HepG2 (cell line): ENCODE measurements around the gene AREL1. TPM values are rescaled to one million over a fixed set of nuclear protein-coding genes. Genes with fewer than 3 reads are reported as not detected.

ENCODE experiments used
- ATAC-seq: fragments of 200-7000 bp; cut with Tn5 transposase; 3 replicates; pipeline ENCODE4 v1.9.1; 2020; ENCODE audit warnings: mild to moderate bottlenecking, moderate library complexity
- BruUV-seq: library from RNA; stranded (reverse); fragments of 400-500 nt; replicated peaks from 2 replicates; lab custom pipeline; 2021; lab: Mats Ljungman, UMichigan
- CTCF ChIA-PET: fragments of 300-600 bp; formaldehyde crosslinking; extraction: SDS; loops from one replicate; lab custom pipeline; 2021; ENCODE audit warnings: low total read pairs, inconsistent platforms, low intra/inter-chr PET ratio; lab: Yijun Ruan, JAX
- POLR2A ChIA-PET: fragments of 350-600 bp; sonication (Branson Sonifier 250); formaldehyde crosslinking; loops from one replicate; lab custom pipeline; 2020; ENCODE audit warnings: antibody characterized with exemption, inconsistent platforms; lab: Yijun Ruan, JAX
- DNase-seq: peaks from one replicate; pipeline ENCODE4 v3.0.0-alpha.2; 2015; ENCODE audit warnings: low spot score
- FAIRE-seq: peaks from 3 replicates; lab custom pipeline; 2011; peaks lifted over from hg19 to GRCh38; lab: Jason Lieb, UNC
- H2AFZ ChIP-seq: one replicate; pipeline ENCODE4 v1.6.1; 2011; ENCODE audit warnings: low read length, inconsistent platforms
- H3K27ac ChIP-seq: fragments of 300-600 bp; 3 replicates; pipeline ENCODE4 v1.8.0; 2011; ENCODE audit warnings: mixed run types, mild to moderate bottlenecking, mixed read lengths, low read length, inconsistent platforms; ENCODE audit not compliant: insufficient read depth; ENCODE audit errors: extremely low read length
- H3K27me3 ChIP-seq, 2 experiments: fragments of 200-600 bp in 1 of 2; 2 replicates in 1 of 2; 3 replicates in 1 of 2; pipeline versions ENCODE4 v1.6.0 to v1.8.0; 2011; ENCODE audit warnings: low read length in 2 of 2, mild to moderate bottlenecking in 2 of 2, moderate library complexity in 2 of 2, inconsistent platforms in 1 of 2; ENCODE audit not compliant: insufficient read depth in 2 of 2, control insufficient read depth in 1 of 2
- H3K36me3 ChIP-seq, 2 experiments: fragments of 200-600 bp in 1 of 2; replicated peaks in 1 of 2; 2 replicates in 1 of 2; 3 replicates in 1 of 2; pipeline versions ENCODE4 v1.5.1 to v1.8.0; 2011; ENCODE audit warnings: low read length in 2 of 2, inconsistent platforms in 1 of 2; ENCODE audit not compliant: insufficient read depth in 2 of 2, control insufficient read depth in 1 of 2
- H3K4me1 ChIP-seq: 2 replicates; pipeline ENCODE4 v1.5.1; 2012; ENCODE audit warnings: low read length, inconsistent platforms; ENCODE audit not compliant: insufficient read depth
- H3K4me2 ChIP-seq: 2 replicates; pipeline ENCODE4 v1.6.0; 2011; ENCODE audit warnings: low read depth, low read length, inconsistent platforms
- H3K4me3 ChIP-seq, 3 experiments: fragments of 200-600 bp in 1 of 3; sonication (generic), shearing (Covaris generic) in 1 of 3; replicated peaks in 1 of 3; 2 replicates each; pipeline ENCODE4 v1.5.1; 2011 to 2016; ENCODE audit warnings: low read length in 3 of 3, inconsistent platforms in 2 of 3, low read depth in 2 of 3, mild to moderate bottlenecking in 2 of 3, control low read depth in 1 of 3, mixed read lengths in 1 of 3; ENCODE audit not compliant: insufficient read depth in 1 of 3
- H3K79me2 ChIP-seq: one replicate; pipeline ENCODE4 v1.6.1; 2011; ENCODE audit warnings: low read length, inconsistent platforms; ENCODE audit not compliant: insufficient read depth
- H3K9ac ChIP-seq: 2 replicates; pipeline ENCODE4 v1.6.0; 2011; ENCODE audit warnings: mild to moderate bottlenecking, low read depth, low read length, inconsistent platforms; ENCODE audit not compliant: insufficient read depth
- H3K9me3 ChIP-seq: 2 replicates; pipeline ENCODE4 v1.5.1; 2012; ENCODE audit warnings: mild to moderate bottlenecking, low read length
- H4K20me1 ChIP-seq: 2 replicates; pipeline ENCODE4 v1.6.0; 2011; ENCODE audit warnings: inconsistent platforms, mild to moderate bottlenecking, low read length, moderate library complexity; ENCODE audit not compliant: insufficient read depth
- FOSL2 ChIP-seq: sonication (generic); formaldehyde crosslinking; IDR thresholded peaks from 2 replicates; pipeline ENCODE4 v1.4.0; 2020; ENCODE audit warnings: missing genetic modification reagents
- GATAD2A ChIP-seq: IDR thresholded peaks from 2 replicates; pipeline ENCODE4 v1.6.1; 2016
- GTF2F1 ChIP-seq: fragments of 150-350 bp; IDR thresholded peaks from 2 replicates; pipeline ENCODE4 v1.6.1; 2014; ENCODE audit warnings: low read length
- HOXA9 ChIP-seq: sonication (generic); formaldehyde crosslinking; IDR thresholded peaks from 2 replicates; pipeline ENCODE4 v1.8.1; 2022; ENCODE audit warnings: missing genetic modification reagents, mild to moderate bottlenecking, moderate library complexity, borderline replicate concordance
- JUND ChIP-seq: sonication (generic); formaldehyde crosslinking; IDR thresholded peaks from 2 replicates; pipeline ENCODE4 v1.8.0; 2022; ENCODE audit warnings: mild to moderate bottlenecking, missing genetic modification reagents
- MXI1 ChIP-seq: IDR thresholded peaks from 3 replicates; pipeline ENCODE4 v1.6.1; 2012; ENCODE audit warnings: low read depth, low read length, inconsistent platforms, borderline replicate concordance
- NCOA1 ChIP-seq: sonication (generic); formaldehyde crosslinking; IDR thresholded peaks from 2 replicates; pipeline ENCODE4 v1.9.0; 2021; ENCODE audit warnings: missing genetic modification reagents
- PCBP2 ChIP-seq: fragments of 200-400 bp; formaldehyde crosslinking; optimal IDR thresholded peaks from 2 replicates; pipeline ENCODE3; 2018; ENCODE audit warnings: low read length, low read depth; ENCODE audit not compliant: poor library complexity, severe bottlenecking
- SOX13 ChIP-seq, 3 experiments: fragments of 450-650 bp in 1 of 3; sonication (generic) in 1 of 3; formaldehyde crosslinking in 1 of 3; IDR thresholded peaks in 2 of 3; conservative IDR thresholded peaks in 1 of 3; 2 replicates each; pipeline versions ENCODE4 v1.5.0 to v1.6.1; 2016 to 2020; ENCODE audit warnings: antibody characterized with exemption in 1 of 3, mild to moderate bottlenecking in 1 of 3, missing compliant biosample characterization in 1 of 3, missing genetic modification reagents in 1 of 3, moderate library complexity in 1 of 3
- TAF1 ChIP-seq: sonication (generic); formaldehyde crosslinking; IDR thresholded peaks from 2 replicates; pipeline ENCODE4 v1.4.0; 2020; ENCODE audit warnings: missing genetic modification reagents
- ZMYM2 ChIP-seq: sonication (generic); formaldehyde crosslinking; IDR thresholded peaks from 2 replicates; pipeline ENCODE4 v1.8.0; 2022; ENCODE audit warnings: mild to moderate bottlenecking, missing genetic modification reagents
- ZNF264 ChIP-seq: sonication (generic); formaldehyde crosslinking; IDR thresholded peaks from 2 replicates; pipeline ENCODE4 v1.4.0; 2020; ENCODE audit warnings: missing genetic modification reagents
- ZNF790 ChIP-seq: sonication (generic); formaldehyde crosslinking; IDR thresholded peaks from 2 replicates; pipeline ENCODE4 v1.8.0; 2022; ENCODE audit warnings: missing genetic modification reagents, mild to moderate bottlenecking, borderline replicate concordance
- ZSCAN31 ChIP-seq: sonication (generic); formaldehyde crosslinking; IDR thresholded peaks from 2 replicates; pipeline ENCODE4 v1.5.0; 2020; ENCODE audit warnings: low read depth, mild to moderate bottlenecking, missing genetic modification reagents
- WGBS: methylation state at CpG from one replicate; pipeline ENCODE4 v1.1.6; 2017; ENCODE audit warnings: low lambda C conversion rate; 5-methylcytosine and 5-hydroxymethylcytosine counted together
- in situ Hi-C: cut with HindIII; loops from 2 replicates; pipeline ENCODE4 v1.10.0; 2017; ENCODE audit warnings: low pct_unique_long_range_greater_than_20kb; ENCODE audit not compliant: extremely low pct_ligation_motif_present
- intact Hi-C: fragments of 100-400 bp; cut with micrococcal nuclease; formaldehyde crosslinking; loops from one replicate; pipeline ENCODE4 v1.10.0; 2022; ENCODE audit not compliant: unreplicated experiment
- polyA plus RNA-seq, 8 experiments: library from polyadenylated mRNA; depleted of rRNA in 3 of 8; stranded (reverse) in 7 of 8; unstranded in 1 of 8; fragments of >200 nt; fragmentation: Illumina TruSeq in 4 of 8; extraction: Trizol in 4 of 8; gene quantifications; 2 replicates each; pipeline versions ENCODE4 v1.2.1 to v1.2.3, GENCODE V29; 2011 to 2016; ENCODE audit warnings: low read depth in 4 of 8, missing spikeins in 1 of 8, mixed read lengths in 1 of 8; ENCODE audit not compliant: insufficient read depth in 1 of 8
- total RNA-seq, 5 experiments: library from RNA; depleted of rRNA; stranded (reverse); fragments of >200 nt; fragmentation: Illumina TruSeq; extraction: Trizol; gene quantifications; 2 replicates each; pipeline ENCODE4 v1.2.3, GENCODE V29; 2016; ENCODE audit warnings: low read depth in 1 of 5
- TF ChIP-seq, protein P1 (sequence below): fragments of 450-650 bp; IDR thresholded peaks from 2 replicates; pipeline ENCODE4 v1.6.1; 2017
- TF ChIP-seq, protein P2 (sequence below): sonication (generic); formaldehyde crosslinking; IDR thresholded peaks from 2 replicates; pipeline ENCODE4 v1.8.1; 2023; ENCODE audit warnings: mild to moderate bottlenecking, missing genetic modification reagents
- TF ChIP-seq, protein P3 (sequence below): sonication (generic); formaldehyde crosslinking; conservative IDR thresholded peaks from 2 replicates; pipeline ENCODE4 v1.4.0; 2020; ENCODE audit warnings: mild to moderate bottlenecking, missing genetic modification reagents, moderate library complexity

AREL1 gene
- total and polyA plus RNA-seq, 2 of the 13 experiments (the other 11 are each of a cell fraction or from before 2014, with no cell fraction given), result 21.3 to 25.4 TPM

DNA sequence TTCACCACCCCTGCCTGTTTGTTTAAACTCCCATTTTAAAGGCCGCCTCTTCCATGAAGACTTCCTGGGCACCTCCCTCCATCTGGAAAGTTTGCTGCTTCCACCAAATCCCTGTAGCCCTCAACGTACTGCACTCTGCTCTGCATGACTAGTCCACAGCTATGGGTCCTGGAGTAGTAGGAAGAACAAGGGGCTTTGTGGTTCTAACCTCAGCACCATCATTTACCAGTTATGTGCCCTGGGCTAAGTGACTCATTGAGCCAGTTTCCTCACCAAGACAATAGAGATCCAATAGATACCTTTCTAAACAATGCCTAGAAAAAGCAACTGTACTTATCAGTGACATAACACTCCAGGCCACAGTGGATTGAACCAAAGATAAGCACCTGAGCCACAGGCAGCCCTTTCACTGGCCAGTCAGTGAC, 92.4 kb downstream of the AREL1 start (continued):
- TF ChIP-seq, protein P1, sequence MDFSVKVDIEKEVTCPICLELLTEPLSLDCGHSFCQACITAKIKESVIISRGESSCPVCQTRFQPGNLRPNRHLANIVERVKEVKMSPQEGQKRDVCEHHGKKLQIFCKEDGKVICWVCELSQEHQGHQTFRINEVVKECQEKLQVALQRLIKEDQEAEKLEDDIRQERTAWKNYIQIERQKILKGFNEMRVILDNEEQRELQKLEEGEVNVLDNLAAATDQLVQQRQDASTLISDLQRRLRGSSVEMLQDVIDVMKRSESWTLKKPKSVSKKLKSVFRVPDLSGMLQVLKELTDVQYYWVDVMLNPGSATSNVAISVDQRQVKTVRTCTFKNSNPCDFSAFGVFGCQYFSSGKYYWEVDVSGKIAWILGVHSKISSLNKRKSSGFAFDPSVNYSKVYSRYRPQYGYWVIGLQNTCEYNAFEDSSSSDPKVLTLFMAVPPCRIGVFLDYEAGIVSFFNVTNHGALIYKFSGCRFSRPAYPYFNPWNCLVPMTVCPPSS, result no peak
- no peak for TF ChIP-seq PCBP2
- no peak for TF ChIP-seq ZSCAN31 (CRISPR knock-in tag)
- no peak for TF ChIP-seq ZNF790 (CRISPR knock-in tag)
- no peak for TF ChIP-seq GTF2F1
- TF ChIP-seq FOSL2 (CRISPR knock-in tag), result peak; percentile 79
- no peak for TF ChIP-seq NCOA1 (CRISPR knock-in tag)
- TF ChIP-seq ZMYM2 (CRISPR knock-in tag), result no peak
- TF ChIP-seq HOXA9 (CRISPR knock-in tag), result no peak
- TF ChIP-seq SOX13 (IDR thresholded peaks at IDR 0.05), result peak; percentile 78
- peak in 1 of 2 experiments; percentile 93; a peak in 2 of 4 replicates for TF ChIP-seq SOX13 (CRISPR knock-in tag; conservative IDR thresholded peaks at IDR 0.05 in 1 of 2, IDR thresholded peaks at IDR 0.05 in 1 of 2)

DNA sequence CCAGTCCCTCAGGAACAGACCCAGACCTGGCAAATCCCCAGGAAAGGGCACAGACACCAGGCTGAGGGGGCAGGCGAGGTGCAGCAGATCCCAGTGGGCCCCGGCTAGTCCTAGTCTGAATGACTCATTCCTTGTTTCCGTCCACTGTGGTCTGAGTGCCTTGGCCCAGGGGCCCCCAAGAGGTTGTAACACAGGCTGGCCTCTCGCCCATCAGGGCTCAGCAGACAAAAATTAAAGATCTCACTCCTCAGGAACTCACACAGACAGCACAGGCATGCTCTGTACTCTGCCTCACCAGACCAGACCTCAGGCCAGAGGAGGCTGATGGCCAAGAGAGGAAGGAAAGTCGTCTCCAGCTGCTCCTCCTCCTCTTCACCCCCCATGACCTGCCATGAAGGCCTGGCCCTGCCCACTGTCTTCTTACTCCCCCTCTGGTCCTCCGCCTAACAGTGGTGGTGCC, 93.2 kb downstream of the AREL1 start:
- in situ Hi-C loops, result loop anchor here (25.0 kb wide), 1 partner anchor 168 kb away; no protein-coding TSS in a partner anchor
- no peaks in the 10 kb centered on the region for H4K20me1 ChIP-seq
- no peaks in the 10 kb centered on the region for H3K27me3 ChIP-seq
- H3K79me2 ChIP-seq, result no peaks in the 10 kb centered on the region
- peaks cover 56% of the 10 kb centered on the region for H3K4me1 ChIP-seq
- DNase-seq, result peak; percentile 63
- peak overlapping the region; percentile 9 to 62 (median 21); a peak in 3 of 6 replicates for H3K4me3 ChIP-seq
- intact Hi-C loops, result loop anchor here (2.0 kb wide), 1 partner anchor 17 kb away; no protein-coding TSS in a partner anchor
- ATAC-seq, result peak; percentile 70
- peak overlapping the region; percentile 90 for H3K4me2 ChIP-seq
- no peak overlapping the region for H2AFZ ChIP-seq
- no TSS peak for BruUV-seq
- 0% methylated on average over 2 of the region's 6 CpGs for WGBS
- no peaks in the 10 kb centered on the region for H3K36me3 ChIP-seq
- FAIRE-seq, result no peak
- POLR2A ChIA-PET, result interaction anchor here (0.5 to 4.6 kb wide), 8 partner anchors 8 to 260 kb away, joined by 4 to 28 read pairs (median 10); partner anchors contain the start of genes ISCA2 and NPC2
- H3K9me3 ChIP-seq, result no peaks in the 10 kb centered on the region
- peak overlapping the region; percentile 42 for H3K9ac ChIP-seq
- peak overlapping the region; percentile 50 for H3K27ac ChIP-seq
- CTCF ChIA-PET, result no interaction called here
- TF ChIP-seq, protein P2, sequence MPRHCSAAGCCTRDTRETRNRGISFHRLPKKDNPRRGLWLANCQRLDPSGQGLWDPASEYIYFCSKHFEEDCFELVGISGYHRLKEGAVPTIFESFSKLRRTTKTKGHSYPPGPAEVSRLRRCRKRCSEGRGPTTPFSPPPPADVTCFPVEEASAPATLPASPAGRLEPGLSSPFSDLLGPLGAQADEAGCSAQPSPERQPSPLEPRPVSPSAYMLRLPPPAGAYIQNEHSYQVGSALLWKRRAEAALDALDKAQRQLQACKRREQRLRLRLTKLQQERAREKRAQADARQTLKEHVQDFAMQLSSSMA (CRISPR knock-in tag), result no peak
- TF ChIP-seq JUND (CRISPR knock-in tag) (peak; percentile 20; the same call in 1 of the 2 replicates), TAF1 (CRISPR knock-in tag) (peak; percentile 30; the same call in 1 of the 2 replicates), GATAD2A (CRISPR knock-in tag) (0 out of 2 replicates have a peak, but pooled peaks have one; percentile 12), MXI1 (no peak), ZNF264 (CRISPR knock-in tag) (peak; percentile 87)
- TF ChIP-seq, protein P3, sequence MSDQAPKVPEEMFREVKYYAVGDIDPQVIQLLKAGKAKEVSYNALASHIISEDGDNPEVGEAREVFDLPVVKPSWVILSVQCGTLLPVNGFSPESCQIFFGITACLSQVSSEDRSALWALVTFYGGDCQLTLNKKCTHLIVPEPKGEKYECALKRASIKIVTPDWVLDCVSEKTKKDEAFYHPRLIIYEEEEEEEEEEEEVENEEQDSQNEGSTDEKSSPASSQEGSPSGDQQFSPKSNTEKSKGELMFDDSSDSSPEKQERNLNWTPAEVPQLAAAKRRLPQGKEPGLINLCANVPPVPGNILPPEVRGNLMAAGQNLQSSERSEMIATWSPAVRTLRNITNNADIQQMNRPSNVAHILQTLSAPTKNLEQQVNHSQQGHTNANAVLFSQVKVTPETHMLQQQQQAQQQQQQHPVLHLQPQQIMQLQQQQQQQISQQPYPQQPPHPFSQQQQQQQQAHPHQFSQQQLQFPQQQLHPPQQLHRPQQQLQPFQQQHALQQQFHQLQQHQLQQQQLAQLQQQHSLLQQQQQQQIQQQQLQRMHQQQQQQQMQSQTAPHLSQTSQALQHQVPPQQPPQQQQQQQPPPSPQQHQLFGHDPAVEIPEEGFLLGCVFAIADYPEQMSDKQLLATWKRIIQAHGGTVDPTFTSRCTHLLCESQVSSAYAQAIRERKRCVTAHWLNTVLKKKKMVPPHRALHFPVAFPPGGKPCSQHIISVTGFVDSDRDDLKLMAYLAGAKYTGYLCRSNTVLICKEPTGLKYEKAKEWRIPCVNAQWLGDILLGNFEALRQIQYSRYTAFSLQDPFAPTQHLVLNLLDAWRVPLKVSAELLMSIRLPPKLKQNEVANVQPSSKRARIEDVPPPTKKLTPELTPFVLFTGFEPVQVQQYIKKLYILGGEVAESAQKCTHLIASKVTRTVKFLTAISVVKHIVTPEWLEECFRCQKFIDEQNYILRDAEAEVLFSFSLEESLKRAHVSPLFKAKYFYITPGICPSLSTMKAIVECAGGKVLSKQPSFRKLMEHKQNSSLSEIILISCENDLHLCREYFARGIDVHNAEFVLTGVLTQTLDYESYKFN (CRISPR knock-in tag), result peak; percentile 50; the same call in 1 of the 2 replicates
